Measurements from ENCODE around the gene CAPN13.

GRCh38 chr2:30781451-30781850, 25.8 kb downstream of the CAPN13 start:
- TF ChIP-seq, protein P1, sequence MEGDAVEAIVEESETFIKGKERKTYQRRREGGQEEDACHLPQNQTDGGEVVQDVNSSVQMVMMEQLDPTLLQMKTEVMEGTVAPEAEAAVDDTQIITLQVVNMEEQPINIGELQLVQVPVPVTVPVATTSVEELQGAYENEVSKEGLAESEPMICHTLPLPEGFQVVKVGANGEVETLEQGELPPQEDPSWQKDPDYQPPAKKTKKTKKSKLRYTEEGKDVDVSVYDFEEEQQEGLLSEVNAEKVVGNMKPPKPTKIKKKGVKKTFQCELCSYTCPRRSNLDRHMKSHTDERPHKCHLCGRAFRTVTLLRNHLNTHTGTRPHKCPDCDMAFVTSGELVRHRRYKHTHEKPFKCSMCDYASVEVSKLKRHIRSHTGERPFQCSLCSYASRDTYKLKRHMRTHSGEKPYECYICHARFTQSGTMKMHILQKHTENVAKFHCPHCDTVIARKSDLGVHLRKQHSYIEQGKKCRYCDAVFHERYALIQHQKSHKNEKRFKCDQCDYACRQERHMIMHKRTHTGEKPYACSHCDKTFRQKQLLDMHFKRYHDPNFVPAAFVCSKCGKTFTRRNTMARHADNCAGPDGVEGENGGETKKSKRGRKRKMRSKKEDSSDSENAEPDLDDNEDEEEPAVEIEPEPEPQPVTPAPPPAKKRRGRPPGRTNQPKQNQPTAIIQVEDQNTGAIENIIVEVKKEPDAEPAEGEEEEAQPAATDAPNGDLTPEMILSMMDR (IDR thresholded peaks at IDR 0.05; ENCODE audit: low read length) = no peak
- TF ChIP-seq EZH2 (optimal IDR thresholded peaks at IDR 0.05; ENCODE audit: low read depth, low read length) = no peak
